Activated CD4-positive, alpha-beta T cell treated with anti-CD3 and anti-CD28 coated beads for 36 hours (primary cell): ENCODE measurements around the gene CALR. TPM values are rescaled to one million over a fixed set of nuclear protein-coding genes. Genes with fewer than 3 reads are reported as not detected.
"Not testable (repeated sequence)": the region's sequence is repeated elsewhere in the genome, so short reads cannot be mapped to it uniquely, and the experiment has no call there.

Experiments used
- ATAC-seq: fragments of 200-7000 bp; cut with Tn5 transposase; one replicate; pipeline ENCODE4 v1.10.0; 2021; ENCODE audit warnings: mild to moderate bottlenecking, moderate library complexity
- CTCF ChIA-PET: fragments of 350-600 bp; sonication (Branson Sonifier 250); formaldehyde crosslinking; loops from one replicate; lab custom pipeline; 2021; ENCODE audit warnings: antibody characterized with exemption; lab: Charles Lee
- POLR2A ChIA-PET: fragments of 350-600 bp; sonication (Branson Sonifier 250); formaldehyde crosslinking; loops from one replicate; lab custom pipeline; 2021; ENCODE audit warnings: antibody characterized with exemption, inconsistent platforms; lab: Charles Lee
- DNase-seq: peaks from one replicate; pipeline ENCODE4 v3.0.0-alpha.2; 2020
- H3K27ac Mint-ChIP-seq: one replicate; pipeline ENCODE4 v1.8.0; 2021; ENCODE audit warnings: mixed read lengths
- H3K27me3 Mint-ChIP-seq: one replicate; pipeline ENCODE4 v1.8.0; 2021; ENCODE audit warnings: mixed read lengths
- H3K36me3 Mint-ChIP-seq: one replicate; pipeline ENCODE4 v1.8.0; 2021; ENCODE audit warnings: low read depth, mixed read lengths
- H3K4me1 Mint-ChIP-seq: one replicate; pipeline ENCODE4 v1.8.0; 2021; ENCODE audit warnings: mixed read lengths
- H3K4me3 Mint-ChIP-seq: one replicate; pipeline ENCODE4 v1.8.0; 2021; ENCODE audit warnings: mild to moderate bottlenecking, moderate library complexity, mixed read lengths
- H3K9me3 Mint-ChIP-seq: one replicate; pipeline ENCODE4 v1.8.0; 2021; ENCODE audit warnings: low read depth, mixed read lengths
- intact Hi-C, 2 experiments: fragments of 100-400 bp; cut with DNase I in 1 of 2; cut with micrococcal nuclease in 1 of 2; formaldehyde crosslinking; loops; one replicate each; pipeline versions ENCODE4 v1.14.2 to v1.15.1; 2022 to 2024; cut with DNase I, micrococcal nuclease
- total RNA-seq, 2 experiments: library from RNA; stranded (reverse); gene quantifications; one replicate each; pipeline ENCODE4 v1.2.3, GENCODE V29; 2021

Gene CALR
- total RNA-seq: 100 to 1,000 TPM; 557 to 569 TPM

DNA sequence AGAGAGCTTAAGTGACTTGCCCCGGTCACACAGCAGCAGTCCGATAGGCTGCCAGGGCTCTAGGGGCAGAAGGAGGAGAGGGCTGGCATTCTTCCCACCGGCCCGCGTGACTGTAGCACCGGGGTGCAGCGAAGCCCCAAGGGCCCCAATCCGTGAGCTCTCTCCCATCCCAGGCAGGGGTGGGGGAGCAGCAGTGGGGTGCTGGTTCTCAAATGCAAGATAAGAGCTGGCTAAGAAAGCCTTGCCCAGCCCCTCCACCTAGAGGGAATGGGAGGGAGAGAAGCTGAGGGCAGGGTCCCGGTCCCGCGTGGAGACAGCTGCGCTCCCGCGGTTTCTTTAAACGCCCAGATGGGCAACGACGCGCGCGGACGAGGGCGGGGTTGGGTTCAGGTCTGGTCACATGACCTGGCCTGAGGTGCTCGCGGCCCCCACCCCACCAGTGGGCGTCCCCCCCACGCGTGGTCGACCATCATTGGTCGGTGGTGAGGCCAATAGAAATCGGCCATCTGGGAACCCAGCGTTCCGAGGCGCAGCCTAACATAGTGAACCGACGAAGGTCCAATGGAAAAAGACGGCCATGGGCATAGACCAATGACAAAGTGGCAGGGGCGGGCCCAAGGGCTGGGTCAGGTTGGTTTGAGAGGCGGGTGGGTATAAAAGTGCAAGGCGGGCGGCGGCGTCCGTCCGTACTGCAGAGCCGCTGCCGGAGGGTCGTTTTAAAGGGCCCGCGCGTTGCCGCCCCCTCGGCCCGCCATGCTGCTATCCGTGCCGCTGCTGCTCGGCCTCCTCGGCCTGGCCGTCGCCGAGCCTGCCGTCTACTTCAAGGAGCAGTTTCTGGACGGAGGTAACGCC is at the start of gene CALR:
Gene CALR, plus strand, starts transcription at position 683 of the 852 bp plus-strand sequence. Its CDS starts 71 bp downstream, at position 754.
- Mint-ChIP-seq H3K9me3 (no peaks in the 10 kb centered on the region), H3K36me3 (peaks cover 49% of the 10 kb centered on the region), H3K4me1 (peaks cover 56% of the 10 kb centered on the region), H3K4me3 (peak within 1 kb of the TSS; percentile 99), H3K27ac (peak within 1 kb of the TSS; percentile 96), H3K27me3 (no peaks in the 10 kb centered on the region)
- CTCF ChIA-PET: interaction anchor here (0.9 to 2.8 kb wide), 4 partner anchors 27 to 173 kb away, joined by 3 to 13 read pairs (median 4); partner anchors contain the start of gene GCDH
- ATAC-seq (peak; percentile 89), DNase-seq (peak; percentile 99)
- intact Hi-C loops: loop anchor here (1.0 to 10.0 kb wide), 13 partner anchors 19 to 1067 kb away; partner anchors contain the start of genes SYCE2 (in 2 of the 2), GADD45GIP1 (in 1 of the 2), GCDH (in 1 of the 2) and GET3 (in 1 of the 2)
- POLR2A ChIA-PET: interaction anchor here (0.5 to 1.2 kb wide), 5 partner anchors 19 to 208 kb away, joined by 3 to 7 read pairs (median 4); partner anchors contain the start of genes GCDH and SYCE2

DNA sequence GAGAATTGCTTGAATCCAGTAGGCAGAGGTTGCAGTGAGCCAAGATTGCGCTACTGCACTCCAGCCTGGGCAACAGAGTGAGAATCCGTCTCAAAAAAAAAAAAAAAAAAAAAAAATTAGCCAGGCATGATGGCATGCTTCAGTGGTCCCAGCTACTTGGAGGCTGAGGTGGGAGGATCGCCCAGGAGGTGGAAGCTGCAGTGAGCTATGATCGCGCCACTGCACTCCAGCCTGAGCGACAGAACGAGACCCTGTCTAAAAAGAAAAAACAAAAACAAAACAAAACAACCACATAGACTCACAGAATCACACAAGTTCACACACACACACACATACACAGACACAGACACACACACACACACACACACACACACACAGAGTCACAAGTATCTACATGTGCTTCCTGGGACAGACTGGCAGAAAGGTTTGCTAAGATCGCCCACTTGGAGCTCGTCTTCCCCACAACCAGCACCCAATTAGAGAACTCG is 48.1 kb upstream of the CALR start:
- intact Hi-C loops: loop anchor here (1.0 to 2.0 kb wide), 3 partner anchors 55 to 228 kb away; partner anchors contain the start of genes NACC1 (in 1 of the 2) and RAD23A (in 1 of the 2)
- not testable (repeated sequence) for ATAC-seq, DNase-seq, H3K27me3 Mint-ChIP-seq, H3K9me3 Mint-ChIP-seq
- POLR2A ChIA-PET: interaction anchor here (0.6 to 1.8 kb wide), 9 partner anchors 9 to 99 kb away, joined by 3 to 9 read pairs (median 4); partner anchors contain the start of genes DNASE2, FARSA and JUNB
- CTCF ChIA-PET: interaction anchor here (0.5 to 2.2 kb wide), 16 partner anchors 9 to 1137 kb away, joined by 3 to 11 read pairs (median 4); partner anchors contain the start of gene DNASE2
- peaks cover 18% of the 10 kb centered on the region for H3K4me1 Mint-ChIP-seq
- peaks cover 13% of the 10 kb centered on the region for H3K36me3 Mint-ChIP-seq
- peak overlapping the region; percentile 100 for H3K4me3 Mint-ChIP-seq
- peak overlapping the region; percentile 90 for H3K27ac Mint-ChIP-seq

DNA sequence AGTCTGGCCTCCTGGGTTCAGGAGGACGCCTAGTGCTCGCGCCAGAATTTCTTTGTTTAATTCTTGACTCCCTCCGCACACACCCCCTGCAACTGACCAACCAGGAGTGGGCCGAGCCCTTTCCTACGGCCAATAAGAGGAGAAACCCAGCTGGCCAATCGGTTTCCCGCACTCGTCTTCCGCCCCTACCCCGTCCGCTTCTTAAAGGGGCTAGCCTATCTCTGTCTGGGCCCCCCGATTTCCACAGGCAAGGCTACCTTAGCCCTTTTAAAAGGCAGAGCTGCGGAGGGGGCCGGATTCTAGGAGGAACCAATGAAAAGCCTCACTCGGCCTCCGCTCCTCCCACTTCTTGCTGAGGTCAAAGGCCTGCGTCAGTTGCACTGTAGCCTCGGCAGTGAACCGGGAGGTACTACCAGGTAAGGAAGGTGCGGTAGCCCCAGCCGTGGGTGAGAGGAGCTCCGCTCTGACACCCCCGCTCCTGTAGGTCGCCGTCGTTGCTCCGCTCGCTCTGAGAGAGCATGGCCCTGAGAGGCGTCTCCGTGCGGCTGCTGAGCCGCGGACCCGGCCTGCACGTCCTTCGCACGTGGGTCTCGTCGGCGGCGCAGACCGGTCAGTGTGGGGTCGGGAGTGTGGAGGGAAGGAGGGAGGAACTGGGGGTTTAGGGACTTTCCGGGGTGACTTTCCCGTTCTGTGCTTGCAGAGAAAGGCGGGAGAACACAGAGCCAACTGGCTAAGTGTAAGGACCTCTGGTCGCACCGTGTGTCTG is 47.4 kb upstream of the CALR start, which contains the start of gene GCDH:
Gene GCDH, plus strand, starts transcription at position 374 of the 766 bp plus-strand sequence. Its CDS starts 145 bp downstream, at position 519.
- H3K9me3 Mint-ChIP-seq: no peaks in the 10 kb centered on the region
- intact Hi-C loops: loop anchor here (1.0 to 2.0 kb wide), 11 partner anchors 10 to 227 kb away; partner anchors contain the start of genes SYCE2 (in 2 of the 2), CALR (in 1 of the 2), DNASE2 (in 1 of the 2) and FARSA (in 1 of the 2)
- peak within 1 kb of the TSS; percentile 100 for H3K4me3 Mint-ChIP-seq
- POLR2A ChIA-PET: interaction anchor here (0.6 to 1.8 kb wide), 13 partner anchors 8 to 163 kb away, joined by 3 to 9 read pairs (median 6); partner anchors contain the start of genes DNASE2, FARSA and JUNB
- H3K27ac Mint-ChIP-seq: peak within 1 kb of the TSS; percentile 90
- CTCF ChIA-PET: interaction anchor here (0.5 to 2.2 kb wide), 15 partner anchors 8 to 1136 kb away, joined by 3 to 11 read pairs (median 4); partner anchors contain the start of gene DNASE2
- peaks cover 18% of the 10 kb centered on the region for H3K4me1 Mint-ChIP-seq
- peaks cover 13% of the 10 kb centered on the region for H3K36me3 Mint-ChIP-seq
- DNase-seq: peak; percentile 98
- peak; percentile 98 for ATAC-seq
- no peaks in the 10 kb centered on the region for H3K27me3 Mint-ChIP-seq

DNA sequence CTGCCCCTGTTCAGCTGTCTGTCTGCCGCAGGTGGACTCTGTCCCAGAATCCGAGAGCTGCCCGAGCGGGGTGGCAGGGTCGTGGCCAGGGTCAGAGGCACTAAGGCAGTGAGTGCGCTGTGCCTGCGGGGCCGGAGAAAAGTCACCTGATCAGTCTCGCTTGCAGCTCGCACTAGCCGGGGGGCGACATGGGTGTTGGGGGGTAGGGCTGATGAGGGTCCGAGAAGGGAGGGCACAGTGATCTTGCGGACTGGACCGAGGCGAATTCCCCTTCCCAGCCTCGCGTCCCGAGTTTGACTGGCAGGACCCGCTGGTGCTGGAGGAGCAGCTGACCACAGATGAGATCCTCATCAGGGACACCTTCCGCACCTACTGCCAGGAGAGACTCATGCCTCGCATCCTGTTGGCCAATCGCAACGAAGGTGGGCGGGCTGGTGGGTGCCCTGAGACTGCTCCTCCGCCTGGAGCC is 46.8 kb upstream of the CALR start:
- DNase-seq: peak; percentile 38
- Mint-ChIP-seq H3K4me1 (peaks cover 16% of the 10 kb centered on the region), H3K27ac (peak overlapping the region; percentile 51), H3K4me3 (peak overlapping the region; percentile 100), H3K36me3 (peaks cover 13% of the 10 kb centered on the region), H3K9me3 (no peaks in the 10 kb centered on the region), H3K27me3 (no peaks in the 10 kb centered on the region)
- POLR2A ChIA-PET: interaction anchor here (0.9 to 1.8 kb wide), 8 partner anchors 9 to 100 kb away, joined by 3 to 7 read pairs (median 5); partner anchors contain the start of genes FARSA and JUNB
- ATAC-seq: no peak
- intact Hi-C loops: loop anchor here (1.0 to 2.0 kb wide), 9 partner anchors 10 to 154 kb away; partner anchors contain the start of genes SYCE2 (in 2 of the 2), CALR (in 1 of the 2), DNASE2 (in 1 of the 2) and FARSA (in 1 of the 2)
- CTCF ChIA-PET: interaction anchor here (0.8 to 2.2 kb wide), 7 partner anchors 11 to 74 kb away, joined by 4 to 11 read pairs (median 5); partner anchors contain the start of gene DNASE2

DNA sequence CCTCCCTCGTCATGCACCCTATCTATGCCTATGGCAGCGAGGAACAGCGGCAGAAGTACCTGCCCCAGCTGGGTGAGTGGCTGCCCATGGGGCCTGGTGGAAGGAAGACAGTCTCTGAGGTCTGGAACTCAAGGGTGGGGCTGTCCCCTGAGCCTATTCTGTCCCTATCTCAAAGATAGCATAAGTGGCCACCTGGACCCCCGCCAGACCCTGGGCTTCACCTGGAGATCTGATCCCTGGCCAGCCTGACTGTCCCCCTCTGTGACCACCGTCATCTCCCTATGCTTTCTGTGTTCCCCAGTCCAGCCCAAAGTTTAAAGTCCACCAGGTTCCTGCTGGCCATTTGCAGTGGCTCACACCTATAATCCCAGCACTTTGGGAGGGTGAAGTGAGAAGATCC is 44.8 kb upstream of the CALR start:
- no peak for DNase-seq
- Mint-ChIP-seq H3K4me3 (peak overlapping the region; percentile 100), H3K9me3 (no peaks in the 10 kb centered on the region), H3K27me3 (no peaks in the 10 kb centered on the region), H3K36me3 (peaks cover 19% of the 10 kb centered on the region), H3K27ac (no peak overlapping the region), H3K4me1 (peaks cover 16% of the 10 kb centered on the region)
- ATAC-seq: no peak
- ChIA-PET CTCF (interaction anchor here (0.7 kb wide), 1 partner anchor 28 kb away, joined by 3 read pairs; no protein-coding TSS in a partner anchor), POLR2A (no interaction called here)
- intact Hi-C loops: no loop called here

DNA sequence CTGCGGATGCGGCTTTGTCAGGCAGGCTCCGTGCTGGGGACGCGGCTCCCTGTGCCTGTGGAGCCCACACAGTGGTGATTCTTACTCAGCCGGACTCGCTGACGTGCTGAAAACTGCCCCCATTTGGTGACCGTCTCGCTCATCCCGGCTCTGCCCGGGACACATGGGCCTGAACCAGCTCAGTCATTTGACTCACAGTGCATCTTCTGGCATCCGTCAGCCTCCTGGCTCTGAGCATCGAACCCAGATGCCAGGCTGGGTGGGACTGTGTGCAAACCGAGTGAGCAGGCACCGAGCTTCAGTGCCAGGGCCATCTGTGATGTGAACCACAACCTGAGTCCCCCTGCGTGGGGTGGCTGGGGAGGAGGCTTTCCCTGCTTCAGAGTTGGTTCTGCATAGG is 41.9 kb upstream of the CALR start:
- DNase-seq (no peak), ATAC-seq (no peak)
- ChIA-PET POLR2A (no interaction called here), CTCF (interaction anchor here (0.6 kb wide), 1 partner anchor 144 kb away, joined by 3 read pairs; no protein-coding TSS in a partner anchor)
- Mint-ChIP-seq H3K27ac (no peak overlapping the region), H3K27me3 (no peaks in the 10 kb centered on the region), H3K4me1 (peaks cover 10% of the 10 kb centered on the region), H3K4me3 (no peak overlapping the region), H3K9me3 (no peaks in the 10 kb centered on the region), H3K36me3 (peaks cover 25% of the 10 kb centered on the region)
- intact Hi-C loops: no loop called here

DNA sequence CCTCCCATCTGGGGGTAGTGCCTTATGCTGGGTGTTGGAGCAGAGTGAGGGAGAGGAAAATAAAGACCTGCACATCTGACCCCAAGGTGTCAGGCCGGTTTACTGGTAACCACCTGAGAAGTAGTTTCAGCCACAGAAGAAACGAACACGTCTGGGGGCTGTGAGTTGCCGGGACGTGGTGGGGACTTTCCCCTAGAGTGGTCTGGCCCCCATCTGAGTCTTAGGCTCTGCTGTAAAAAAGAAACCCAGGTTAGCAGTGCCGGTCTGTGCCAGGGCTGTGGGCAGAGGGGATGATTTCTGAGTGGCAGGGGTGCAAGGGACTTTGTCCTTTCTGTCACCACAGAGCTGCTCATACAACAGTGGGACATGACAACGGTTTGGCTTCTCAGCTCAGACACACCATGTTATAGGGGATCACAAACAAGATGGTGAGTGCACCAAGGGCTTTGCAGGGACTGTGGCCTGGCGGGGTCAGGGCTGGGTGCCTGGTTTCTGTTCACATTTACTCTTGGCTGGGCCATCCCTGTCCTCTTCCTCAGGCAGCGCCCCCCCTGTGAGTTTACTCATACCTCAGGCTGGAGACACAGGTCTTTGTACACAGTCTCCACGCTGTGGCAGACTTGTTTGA is 38.4 kb upstream of the CALR start:
- no peaks in the 10 kb centered on the region for H3K9me3 Mint-ChIP-seq
- H3K4me3 Mint-ChIP-seq: no peak overlapping the region
- CTCF ChIA-PET: interaction anchor here (0.5 to 1.6 kb wide), 4 partner anchors 12 to 299 kb away, joined by 3 read pairs; no protein-coding TSS in a partner anchor
- ATAC-seq (peak; percentile 63), DNase-seq (peak; percentile 21)
- POLR2A ChIA-PET: interaction anchor here (0.6 kb wide), 1 partner anchor 894 kb away, joined by 4 read pairs; no protein-coding TSS in a partner anchor
- intact Hi-C loops: no loop called here
- peaks cover 3% of the 10 kb centered on the region for H3K4me1 Mint-ChIP-seq
- H3K27me3 Mint-ChIP-seq: no peaks in the 10 kb centered on the region
- H3K36me3 Mint-ChIP-seq: peaks cover 16% of the 10 kb centered on the region
- H3K27ac Mint-ChIP-seq: no peak overlapping the region

DNA sequence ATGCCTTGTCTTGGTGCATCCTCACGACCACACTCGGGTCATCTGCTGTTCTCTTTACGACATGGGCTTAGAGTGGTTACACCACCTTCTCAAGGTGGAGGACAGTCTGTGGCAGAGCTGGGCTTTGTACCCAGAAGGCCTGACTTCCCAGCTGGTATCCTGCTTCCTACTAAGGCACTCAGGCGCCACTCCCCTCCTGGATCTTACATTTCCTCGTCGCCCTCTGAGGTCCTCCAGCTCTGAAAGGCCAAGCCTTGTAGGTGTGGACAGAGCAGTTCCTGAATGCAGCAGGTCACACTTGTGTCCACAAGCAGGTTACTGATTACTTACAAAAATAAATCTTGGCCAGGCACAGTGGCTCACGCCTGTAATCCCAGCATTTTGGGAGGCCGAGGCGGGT is 31.2 kb upstream of the CALR start:
- H3K36me3 Mint-ChIP-seq: no peaks in the 10 kb centered on the region
- H3K4me1 Mint-ChIP-seq: no peaks in the 10 kb centered on the region
- no peaks in the 10 kb centered on the region for H3K27me3 Mint-ChIP-seq
- CTCF ChIA-PET: interaction anchor here (0.8 to 1.6 kb wide), 6 partner anchors 14 to 154 kb away, joined by 3 to 5 read pairs (median 4); no protein-coding TSS in a partner anchor
- H3K4me3 Mint-ChIP-seq: no peak overlapping the region
- intact Hi-C loops: no loop called here
- no peak for DNase-seq
- H3K27ac Mint-ChIP-seq: no peak overlapping the region
- no peak for ATAC-seq
- no peaks in the 10 kb centered on the region for H3K9me3 Mint-ChIP-seq
- POLR2A ChIA-PET: no interaction called here

DNA sequence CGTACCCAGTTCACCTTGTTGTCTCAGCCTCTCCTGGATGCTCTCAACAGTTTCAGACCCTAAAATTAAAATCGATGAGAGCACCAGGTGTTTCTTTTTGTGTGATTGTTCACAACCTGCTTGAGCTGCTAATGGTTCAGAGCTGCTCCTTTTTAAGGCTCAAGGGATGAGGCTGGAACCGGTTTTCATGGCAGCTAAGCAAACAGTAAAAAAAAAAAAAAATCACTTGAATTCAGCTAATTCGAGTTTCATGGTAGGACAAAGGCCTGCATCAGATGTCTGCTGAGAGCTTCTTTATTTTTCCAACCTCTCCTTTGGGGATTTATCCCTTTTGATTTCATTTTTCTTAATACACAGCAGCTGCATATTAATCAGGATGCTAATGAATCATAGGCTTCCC is 25.8 kb upstream of the CALR start:
- ATAC-seq (no peak), DNase-seq (no peak)
- intact Hi-C loops: no loop called here
- H3K4me1 Mint-ChIP-seq: peaks cover 20% of the 10 kb centered on the region
- no peaks in the 10 kb centered on the region for H3K27me3 Mint-ChIP-seq
- CTCF ChIA-PET: interaction anchor here (0.8 to 1.5 kb wide), 6 partner anchors 12 to 63 kb away, joined by 3 to 6 read pairs (median 4); no protein-coding TSS in a partner anchor
- no peaks in the 10 kb centered on the region for H3K36me3 Mint-ChIP-seq
- no peak overlapping the region for H3K4me3 Mint-ChIP-seq
- H3K9me3 Mint-ChIP-seq: no peaks in the 10 kb centered on the region
- no peak overlapping the region for H3K27ac Mint-ChIP-seq
- POLR2A ChIA-PET: interaction anchor here (0.7 kb wide), 1 partner anchor 163 kb away, joined by 6 read pairs; no protein-coding TSS in a partner anchor
